Measurements from ENCODE around the gene HPSE2. TPM values are rescaled to one million over a fixed set of nuclear protein-coding genes. Genes with fewer than 3 reads are reported as not detected.
"Not testable (repeated sequence)": the region's sequence is repeated elsewhere in the genome, so short reads cannot be mapped to it uniquely, and the experiment has no call there.

The HPSE2 gene
- total RNA-seq, 2 experiments from 2014 or later, result not detected

- Mint-ChIP-seq H3K36me3 (ENCODE audit: low read depth) (no peaks in the 10 kb centered on the region), H3K9me3 (no peaks in the 10 kb centered on the region), H3K4me1 (ENCODE audit: low read depth) (no peaks in the 10 kb centered on the region), H3K27me3 (no peaks in the 10 kb centered on the region), H3K27ac (no peak overlapping the region), H3K4me3 (no peak overlapping the region)
- no peak for TF ChIP-seq CTCF (IDR thresholded peaks at IDR 0.05)
- ATAC-seq (no peak), DNase-seq (no peak)
- intact Hi-C loops (cut with micrococcal nuclease), result no loop called here
- CTCF ChIA-PET, result no interaction called here
- POLR2A ChIA-PET, result no interaction called here
These were observed 238.1 kb downstream of the HPSE2 start for GRCh38 chr10:98997596-98997995.

- H3K36me3 Mint-ChIP-seq (ENCODE audit: low read depth), result no peaks in the 10 kb centered on the region
- DNase-seq, result no peak
- no peak for ATAC-seq
- H3K27me3 Mint-ChIP-seq, result no peaks in the 10 kb centered on the region
- H3K9me3 Mint-ChIP-seq, result no peaks in the 10 kb centered on the region
- CTCF ChIA-PET, result no interaction called here
- no peak overlapping the region for H3K4me3 Mint-ChIP-seq
- POLR2A ChIA-PET, result no interaction called here
- intact Hi-C loops (cut with micrococcal nuclease), result no loop called here
- no peak overlapping the region for H3K27ac Mint-ChIP-seq
- no peaks in the 10 kb centered on the region for H3K4me1 Mint-ChIP-seq (ENCODE audit: low read depth)
- no peak for TF ChIP-seq CTCF (IDR thresholded peaks at IDR 0.05)
These were observed 241.6 kb downstream of the HPSE2 start for GRCh38 chr10:98994030-98994429.

GRCh38 chr10:98983751-98984150 lies 251.9 kb downstream of the HPSE2 start:
- H3K36me3 Mint-ChIP-seq (ENCODE audit: low read depth); CTCF ChIA-PET; H3K9me3 Mint-ChIP-seq; H3K4me3 Mint-ChIP-seq; H3K27me3 Mint-ChIP-seq; H3K27ac Mint-ChIP-seq; DNase-seq; POLR2A ChIA-PET; H3K4me1 Mint-ChIP-seq (ENCODE audit: low read depth); intact Hi-C loops (cut with micrococcal nuclease); ATAC-seq: not testable (repeated sequence)

- ATAC-seq (no peak), DNase-seq (no peak)
- Mint-ChIP-seq H3K27me3 (peaks cover 1% of the 10 kb centered on the region), H3K4me1 (ENCODE audit: low read depth) (no peaks in the 10 kb centered on the region), H3K4me3 (no peak overlapping the region), H3K27ac (no peak overlapping the region), H3K9me3 (peaks cover 2% of the 10 kb centered on the region), H3K36me3 (ENCODE audit: low read depth) (no peaks in the 10 kb centered on the region)
- TF ChIP-seq CTCF (IDR thresholded peaks at IDR 0.05), result no peak
- intact Hi-C loops (cut with micrococcal nuclease), result no loop called here
- ChIA-PET CTCF (no interaction called here), POLR2A (no interaction called here)
These were observed 255.3 kb downstream of the HPSE2 start for GRCh38 chr10:98980353-98980752.

GRCh38 chr10:98971464-98971863 lies 264.2 kb downstream of the HPSE2 start:
- no peaks in the 10 kb centered on the region for H3K27me3 Mint-ChIP-seq
- no peaks in the 10 kb centered on the region for H3K36me3 Mint-ChIP-seq (ENCODE audit: low read depth)
- ChIA-PET CTCF (no interaction called here), POLR2A (interaction anchor here (0.6 kb wide), 1 partner anchor 35 kb away, joined by 3 read pairs; no protein-coding TSS in a partner anchor)
- H3K4me3 Mint-ChIP-seq, result no peak overlapping the region
- DNase-seq (no peak), ATAC-seq (no peak)
- no peaks in the 10 kb centered on the region for H3K4me1 Mint-ChIP-seq (ENCODE audit: low read depth)
- intact Hi-C loops (cut with micrococcal nuclease), result no loop called here
- no peak overlapping the region for H3K27ac Mint-ChIP-seq
- no peak for TF ChIP-seq CTCF (IDR thresholded peaks at IDR 0.05)
- no peaks in the 10 kb centered on the region for H3K9me3 Mint-ChIP-seq

DNA sequence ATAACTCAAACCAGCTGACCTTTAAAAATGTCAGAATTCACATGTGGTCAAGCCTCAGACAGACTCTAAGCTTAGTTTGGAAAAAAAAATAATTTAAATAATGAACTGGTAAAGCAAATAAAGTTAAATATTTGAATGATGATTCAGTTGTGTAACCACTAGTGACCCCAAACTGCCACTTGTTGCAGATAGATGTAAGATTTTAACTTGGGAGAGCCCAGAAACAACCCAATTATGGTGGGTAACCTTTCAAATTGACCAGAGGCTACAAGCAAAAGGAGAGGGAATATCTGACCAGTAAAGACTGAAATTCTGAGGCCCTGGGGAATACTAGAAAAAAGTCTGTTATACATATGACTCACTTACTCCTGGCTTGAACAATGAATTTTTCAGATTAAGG lies 268.1 kb downstream of the HPSE2 start:
- CTCF ChIA-PET, result no interaction called here
- intact Hi-C loops (cut with micrococcal nuclease), result no loop called here
- H3K27me3 Mint-ChIP-seq, result no peaks in the 10 kb centered on the region

More for the DNA sequence above, 268.1 kb downstream of the HPSE2 start:
- Mint-ChIP-seq H3K4me1 (ENCODE audit: low read depth) (no peaks in the 10 kb centered on the region), H3K9me3 (no peaks in the 10 kb centered on the region), H3K36me3 (ENCODE audit: low read depth) (no peaks in the 10 kb centered on the region), H3K27ac (no peak overlapping the region), H3K4me3 (no peak overlapping the region)
- ATAC-seq (no peak), DNase-seq (no peak)
- POLR2A ChIA-PET, result no interaction called here
- no peak for TF ChIP-seq CTCF (IDR thresholded peaks at IDR 0.05)
